OCI-LY7 (cell line): ENCODE measurements around the gene WWTR1. TPM values are rescaled to one million over a fixed set of nuclear protein-coding genes. Genes with fewer than 3 reads are reported as not detected.

ENCODE experiments used
- BruUV-seq: library from RNA; stranded (reverse); fragments of 400-500 nt; replicated peaks from 2 replicates; lab custom pipeline; 2021; lab: Mats Ljungman, UMichigan
- CTCF ChIA-PET: fragments of 300-600 bp; sonication (Branson Sonifier 250); formaldehyde crosslinking; loops from one replicate; lab custom pipeline; 2022; ENCODE audit warnings: antibody characterized with exemption; ENCODE audit not compliant: unreplicated experiment; lab: Charles Lee
- POLR2A ChIA-PET: fragments of 300-600 bp; sonication (Branson Sonifier 250); formaldehyde crosslinking; loops from one replicate; lab custom pipeline; 2022; ENCODE audit warnings: antibody characterized with exemption; lab: Charles Lee
- DNase-seq: peaks from one replicate; pipeline ENCODE4 v3.0.0-alpha.2; 2015; ENCODE audit warnings: low spot score
- H2AFZ ChIP-seq: fragments of 200-600 bp; sonication (generic), shearing (Covaris generic); 2 replicates; pipeline ENCODE4 v1.6.1; 2014; ENCODE audit warnings: mild to moderate bottlenecking, antibody characterized with exemption, low read length, moderate library complexity
- H3K27ac ChIP-seq: fragments of 200-600 bp; sonication (generic); 2 replicates; pipeline ENCODE4 v1.5.1; 2014; ENCODE audit warnings: mixed run types, low read depth, mild to moderate bottlenecking, moderate library complexity, low read length, inconsistent platforms; ENCODE audit not compliant: poor library complexity, severe bottlenecking
- H3K36me3 ChIP-seq: fragments of 200-600 bp; sonication (generic); 2 replicates; pipeline ENCODE4 v1.6.1; 2014; ENCODE audit warnings: mild to moderate bottlenecking, antibody characterized with exemption, low read length, moderate library complexity, mixed read lengths; ENCODE audit not compliant: insufficient read depth
- H3K4me1 ChIP-seq: fragments of 200-600 bp; sonication (generic); 2 replicates; pipeline ENCODE4 v1.5.1; 2014; ENCODE audit warnings: mild to moderate bottlenecking, low read length; ENCODE audit not compliant: insufficient read depth, poor library complexity, severe bottlenecking
- H3K4me2 ChIP-seq: fragments of 200-600 bp; sonication (generic); 2 replicates; pipeline ENCODE4 v1.6.1; 2014; ENCODE audit warnings: mild to moderate bottlenecking, low read length
- H3K4me3 ChIP-seq: fragments of 200-600 bp; sonication (generic); 2 replicates; pipeline ENCODE4 v1.5.1; 2014; ENCODE audit warnings: mild to moderate bottlenecking, low read depth, low read length; ENCODE audit not compliant: poor library complexity, severe bottlenecking
- H3K79me2 ChIP-seq: fragments of 200-600 bp; sonication (generic); 2 replicates; pipeline ENCODE4 v1.6.1; 2016; ENCODE audit warnings: low read depth, mild to moderate bottlenecking, low read length, moderate library complexity, mixed read lengths; ENCODE audit not compliant: insufficient read depth
- H3K9me2 ChIP-seq: fragments of 200-600 bp; sonication (generic); 2 replicates; pipeline ENCODE4 v1.6.1; 2016; ENCODE audit warnings: mild to moderate bottlenecking, low read length, mixed read lengths; ENCODE audit not compliant: insufficient read depth
- H3K9me3 ChIP-seq: fragments of 200-600 bp; sonication (generic); 2 replicates; pipeline ENCODE4 v1.6.1; 2014; ENCODE audit warnings: mild to moderate bottlenecking, mixed run types, low read length, mixed read lengths
- H4K20me1 ChIP-seq: fragments of 200-600 bp; sonication (generic); 2 replicates; pipeline ENCODE4 v1.6.1; 2014; ENCODE audit warnings: mild to moderate bottlenecking, antibody characterized with exemption, low read length, moderate library complexity, mixed read lengths; ENCODE audit not compliant: insufficient read depth
- CTCF ChIP-seq: fragments of 200-600 bp; sonication (generic); conservative IDR thresholded peaks from 2 replicates; pipeline ENCODE4 v1.5.1; 2014; ENCODE audit warnings: mild to moderate bottlenecking, antibody characterized with exemption, low read length, moderate library complexity, mixed read lengths
- EZH2phosphoT487 ChIP-seq: fragments of 200-600 bp; sonication (generic); IDR thresholded peaks from 2 replicates; pipeline ENCODE4 v1.6.1; 2018; ENCODE audit warnings: low read depth, borderline replicate concordance, mild to moderate bottlenecking, mixed run types, antibody characterized with exemption, low read length, moderate library complexity, mixed read lengths
- intact Hi-C: fragments of 100-400 bp; cut with micrococcal nuclease; formaldehyde crosslinking; loops from one replicate; pipeline ENCODE4 v1.10.0; 2022; ENCODE audit not compliant: unreplicated experiment
- total RNA-seq, 2 experiments: library from RNA; depleted of rRNA in 1 of 2; stranded (reverse); fragments of >200 nt in 1 of 2; shearing (Covaris generic) in 1 of 2; gene quantifications; 2 replicates each; pipeline ENCODE4 v1.2.3, GENCODE V29; 2014 to 2022

WWTR1 gene
- total RNA-seq, 2 experiments from 2014 or later = 0.15 TPM; not detected in 1

GRCh38 chr3:149643963-149644362, 13.9 kb downstream of the WWTR1 start:
- no peaks in the 10 kb centered on the region for H3K79me2 ChIP-seq
- H3K4me1 ChIP-seq = no peaks in the 10 kb centered on the region
- no peak for DNase-seq
- no peaks in the 10 kb centered on the region for H3K36me3 ChIP-seq
- H3K4me3 ChIP-seq = no peak overlapping the region
- intact Hi-C loops = no loop called here
- BruUV-seq = no TSS peak
- ChIA-PET POLR2A (no interaction called here), CTCF (no interaction called here)
- H3K9me3 ChIP-seq = no peaks in the 10 kb centered on the region
- no peaks in the 10 kb centered on the region for H3K9me2 ChIP-seq
- no peak overlapping the region for H3K4me2 ChIP-seq
- no peaks in the 10 kb centered on the region for H4K20me1 ChIP-seq
- no peak for TF ChIP-seq EZH2phosphoT487
- TF ChIP-seq CTCF = no peak
- no peak overlapping the region for H2AFZ ChIP-seq
- H3K27ac ChIP-seq = no peak overlapping the region

GRCh38 chr3:149643482-149643798, 14.4 kb downstream of the WWTR1 start:
- intact Hi-C loops = no loop called here
- no TSS peak for BruUV-seq
- no peaks in the 10 kb centered on the region for H4K20me1 ChIP-seq
- DNase-seq = no peak
- H3K36me3 ChIP-seq = no peaks in the 10 kb centered on the region
- no peak overlapping the region for H3K27ac ChIP-seq
- TF ChIP-seq CTCF = no peak
- POLR2A ChIA-PET = interaction anchor here (0.5 to 1.1 kb wide), 3 partner anchors 10 to 165 kb away, joined by 3 to 5 read pairs (median 4); no protein-coding TSS in a partner anchor
- H3K4me1 ChIP-seq = no peaks in the 10 kb centered on the region
- no peaks in the 10 kb centered on the region for H3K9me2 ChIP-seq
- H3K4me2 ChIP-seq = no peak overlapping the region
- CTCF ChIA-PET = no interaction called here
- no peaks in the 10 kb centered on the region for H3K9me3 ChIP-seq
- H3K79me2 ChIP-seq = no peaks in the 10 kb centered on the region
- H3K4me3 ChIP-seq = no peak overlapping the region
- no peak overlapping the region for H2AFZ ChIP-seq

- TF ChIP-seq EZH2phosphoT487 = no peak
- no peak for TF ChIP-seq CTCF
- CTCF ChIA-PET = no interaction called here
- Histone ChIP-seq H3K27ac (no peak overlapping the region), H3K9me2 (no peaks in the 10 kb centered on the region), H3K4me1 (no peaks in the 10 kb centered on the region), H3K36me3 (no peaks in the 10 kb centered on the region), H3K9me3 (no peaks in the 10 kb centered on the region), H3K79me2 (no peaks in the 10 kb centered on the region), H2AFZ (no peak overlapping the region), H3K4me2 (no peak overlapping the region), H3K4me3 (no peak overlapping the region), H4K20me1 (no peaks in the 10 kb centered on the region)
- POLR2A ChIA-PET = interaction anchor here (0.6 kb wide), 1 partner anchor 107 kb away, joined by 3 read pairs; no protein-coding TSS in a partner anchor
- intact Hi-C loops = no loop called here
- DNase-seq = no peak
- no TSS peak for BruUV-seq
These were observed 16.7 kb downstream of the WWTR1 start for GRCh38 chr3:149640976-149641728.
